Activated naive CD4-positive, alpha-beta T cell treated with anti-CD3 and anti-CD28 coated beads, Interleukin-2, amount 50 U/mL, for 72 hours (primary cell): ENCODE measurements around the gene SERPINE3. TPM values are rescaled to one million over a fixed set of nuclear protein-coding genes. Genes with fewer than 3 reads are reported as not detected.

Experiments
- ATAC-seq, 2 donors: fragments of 150-1000 bp; cut with Tn5 transposase; 2 replicates each; pipeline ENCODE4 v1.10.0; 2021; ENCODE audit warnings: mild to moderate bottlenecking in 2 of 2, moderate library complexity in 2 of 2
- DNase-seq, 2 donors: peaks; one replicate each; pipeline ENCODE4 v3.0.0; 2021 to 2022; ENCODE audit warnings: low spot score in 2 of 2
- H3K27ac Mint-ChIP-seq, 2 donors: one replicate each; pipeline ENCODE4 v1.8.0; 2022; ENCODE audit warnings: mild to moderate bottlenecking in 2 of 2, mixed read lengths in 2 of 2
- H3K36me3 Mint-ChIP-seq, 2 donors: one replicate each; pipeline ENCODE4 v1.8.0; 2022; ENCODE audit warnings: mixed read lengths in 2 of 2
- H3K9me3 Mint-ChIP-seq, 2 donors: one replicate each; pipeline ENCODE4 v1.8.0; 2022; ENCODE audit warnings: mixed read lengths in 2 of 2
- total RNA-seq, 2 donors: library from RNA; stranded (reverse); gene quantifications; one replicate each; pipeline ENCODE4 v1.2.3, GENCODE V29; 2022

SERPINE3 gene
- total RNA-seq, 2 donors from 2014 or later: not detected

DNA sequence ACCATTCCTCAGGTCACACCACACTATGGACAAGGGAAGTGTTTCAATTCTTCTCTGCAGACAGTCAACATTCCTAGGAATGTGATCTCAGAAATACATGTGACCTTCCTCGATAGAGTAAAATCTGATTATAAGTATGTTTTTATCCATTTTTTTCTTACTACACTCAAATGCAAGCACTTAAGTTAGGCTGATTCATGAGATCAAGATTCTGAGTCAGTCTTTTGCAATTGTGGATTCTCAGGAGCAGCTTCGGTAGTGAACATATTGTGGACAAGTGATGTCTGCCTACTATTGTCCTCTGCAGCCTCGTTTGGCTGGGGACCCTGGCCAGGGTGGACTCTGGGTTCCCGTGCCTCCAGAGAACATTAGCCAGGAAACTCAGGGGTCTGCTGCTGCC, 3.2 kb downstream of the SERPINE3 start:
- ATAC-seq (no peak), DNase-seq (no peak)
- no peaks in the 10 kb centered on the region for H3K36me3 Mint-ChIP-seq
- H3K27ac Mint-ChIP-seq: no peak overlapping the region
- H3K9me3 Mint-ChIP-seq: no peaks in the 10 kb centered on the region

DNA sequence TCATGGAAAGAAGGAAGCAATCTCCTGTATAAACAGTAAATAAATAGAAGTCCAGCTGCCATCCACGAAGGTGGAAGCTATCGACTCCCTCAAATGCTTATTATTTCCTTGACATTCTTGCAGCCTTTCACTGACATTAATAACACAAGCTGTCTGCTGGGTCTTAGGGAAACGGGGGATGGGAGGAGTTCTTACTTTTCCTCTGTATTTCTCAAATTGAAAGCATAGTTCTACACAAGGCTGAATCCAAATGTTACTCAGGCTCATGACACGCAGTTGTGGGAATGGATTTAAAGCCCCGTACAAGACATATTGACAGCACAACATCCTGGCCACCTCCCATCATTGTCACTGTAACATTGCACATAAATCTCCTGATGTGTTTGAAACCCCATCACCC, 4.0 kb downstream of the SERPINE3 start:
- DNase-seq: no peak
- no peak for ATAC-seq
- Mint-ChIP-seq H3K27ac (no peak overlapping the region), H3K36me3 (no peaks in the 10 kb centered on the region), H3K9me3 (no peaks in the 10 kb centered on the region)

DNA sequence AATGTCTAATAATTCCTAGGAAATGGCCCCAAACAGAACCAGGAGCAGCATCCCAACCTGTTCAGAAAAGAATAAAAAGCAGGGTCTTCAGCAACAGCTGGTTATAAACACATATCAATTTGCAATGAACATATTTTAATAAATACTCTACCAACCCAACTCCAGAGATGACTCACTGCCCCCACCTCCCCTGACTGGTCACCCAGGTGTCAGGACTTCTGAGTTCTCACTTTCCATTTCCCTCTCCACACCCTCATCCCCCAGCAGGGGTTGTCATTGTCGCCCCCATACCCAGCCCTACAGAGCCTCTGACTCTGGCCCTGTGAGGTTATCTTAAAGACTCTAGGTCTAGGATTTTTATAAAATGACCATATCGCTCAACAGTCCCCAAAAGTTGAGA, 6.9 kb downstream of the SERPINE3 start:
- ATAC-seq: no peak
- no peak for DNase-seq
- H3K27ac Mint-ChIP-seq: no peak overlapping the region
- no peaks in the 10 kb centered on the region for H3K9me3 Mint-ChIP-seq
- no peaks in the 10 kb centered on the region for H3K36me3 Mint-ChIP-seq

DNA sequence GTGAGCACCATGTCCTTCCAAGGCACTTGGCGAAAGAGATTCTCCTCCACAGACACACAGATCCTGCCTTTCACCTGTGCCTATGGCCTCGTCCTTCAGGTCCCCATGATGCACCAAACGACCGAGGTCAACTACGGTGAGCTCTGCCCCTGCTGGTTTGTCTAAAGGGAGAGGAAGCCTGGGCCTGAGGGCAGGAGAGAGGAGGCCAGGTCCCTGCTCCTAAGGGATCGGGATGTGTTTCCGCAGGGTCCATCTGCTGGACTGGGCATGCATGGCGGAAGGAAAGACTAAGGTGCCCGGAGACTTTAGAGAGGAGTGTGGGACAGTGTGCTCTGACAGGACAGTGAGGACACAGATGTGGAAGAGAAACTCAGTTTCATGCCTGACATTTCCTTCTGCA, 7.6 kb downstream of the SERPINE3 start:
- DNase-seq: no peak
- Mint-ChIP-seq H3K36me3 (no peaks in the 10 kb centered on the region), H3K27ac (no peak overlapping the region), H3K9me3 (no peaks in the 10 kb centered on the region)
- no peak for ATAC-seq

DNA sequence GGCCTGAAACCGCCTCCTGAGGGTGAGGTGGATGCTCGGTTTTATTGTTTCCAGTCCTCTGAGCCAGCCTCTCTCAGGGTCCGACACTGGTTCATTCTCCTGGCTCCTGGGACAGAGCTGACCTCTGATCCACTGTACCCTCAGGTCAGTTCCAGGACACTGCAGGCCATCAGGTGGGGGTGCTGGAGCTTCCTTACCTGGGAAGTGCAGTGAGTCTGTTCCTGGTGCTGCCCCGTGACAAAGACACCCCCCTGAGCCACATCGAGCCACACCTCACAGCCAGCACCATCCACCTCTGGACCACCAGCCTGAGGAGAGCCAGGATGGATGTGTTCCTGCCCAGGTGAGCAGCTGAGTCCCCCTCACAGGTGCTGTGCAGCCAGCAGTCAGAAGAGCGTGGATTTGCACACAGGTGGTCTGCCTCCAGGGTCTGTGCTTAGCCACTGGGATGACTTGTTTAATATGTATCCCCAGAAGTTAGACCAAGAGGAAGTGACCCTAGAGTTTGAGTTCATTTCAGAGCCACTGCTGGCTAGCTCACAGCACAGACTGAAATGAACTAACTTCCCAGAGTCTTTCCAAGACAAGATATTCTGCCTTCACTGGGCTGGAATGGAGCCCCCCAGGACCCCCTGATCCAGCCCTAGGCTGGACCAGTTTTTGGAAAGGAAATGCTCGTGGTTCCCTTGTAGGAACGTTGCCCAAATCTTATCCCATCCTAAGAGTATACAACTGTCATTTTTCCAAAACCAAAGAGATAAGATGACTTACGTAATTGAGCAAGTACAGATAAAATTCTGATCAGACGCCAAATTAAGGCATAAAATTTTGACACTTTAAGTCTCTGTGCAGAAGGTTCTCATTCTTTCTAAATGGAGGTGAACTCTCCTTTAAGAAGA, 8.8 kb downstream of the SERPINE3 start:
- DNase-seq (no peak), ATAC-seq (peak in 1 of 2 donors; percentile 26)
- H3K9me3 Mint-ChIP-seq: no peaks in the 10 kb centered on the region
- peak overlapping the region in 1 of 2 donors; percentile 34 for H3K27ac Mint-ChIP-seq
- H3K36me3 Mint-ChIP-seq: no peaks in the 10 kb centered on the region

DNA sequence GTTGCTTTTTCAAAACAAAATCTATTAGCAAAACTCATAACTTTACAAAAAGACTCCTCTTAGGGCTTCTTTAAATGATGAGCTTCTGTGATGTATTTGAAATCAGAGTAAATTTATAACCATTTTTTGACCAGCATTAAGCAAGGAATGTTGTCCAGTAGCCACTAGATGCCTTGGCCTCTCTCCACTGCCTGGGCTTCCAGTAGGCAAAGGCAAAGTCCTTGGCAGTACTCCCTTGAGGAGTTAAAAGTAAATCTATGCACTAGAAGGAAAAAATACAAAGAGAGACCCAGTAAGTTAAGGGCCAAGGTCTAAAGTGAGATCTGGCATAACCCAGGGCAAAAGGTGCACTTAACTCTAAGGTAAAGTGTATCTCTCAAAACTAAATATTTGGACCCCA, 9.5 kb downstream of the SERPINE3 start:
- Mint-ChIP-seq H3K27ac (peak overlapping the region in 1 of 2 donors; percentile 82), H3K36me3 (no peaks in the 10 kb centered on the region), H3K9me3 (no peaks in the 10 kb centered on the region)
- no peak for ATAC-seq
- no peak for DNase-seq

DNA sequence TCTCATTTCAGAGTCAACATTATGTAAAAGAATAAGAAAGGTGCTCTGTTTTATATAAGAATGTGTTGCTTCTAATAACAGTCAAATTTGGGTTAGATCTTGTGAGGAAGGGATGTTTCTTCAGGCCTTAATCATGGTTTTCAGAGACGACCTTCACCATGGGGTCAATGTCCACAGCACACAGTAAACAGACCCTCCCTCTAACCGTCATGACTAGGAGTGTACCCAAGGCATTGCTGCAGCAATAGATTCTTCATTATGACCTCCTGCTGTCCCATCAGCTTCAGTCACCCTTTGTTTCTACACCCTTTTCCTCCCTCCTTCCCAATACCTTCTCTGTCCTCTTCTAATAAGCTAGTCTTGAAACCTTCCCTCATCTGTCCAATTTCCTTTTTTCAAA, 15.7 kb downstream of the SERPINE3 start:
- DNase-seq (no peak), ATAC-seq (no peak)
- no peaks in the 10 kb centered on the region for H3K9me3 Mint-ChIP-seq
- H3K36me3 Mint-ChIP-seq: no peaks in the 10 kb centered on the region
- H3K27ac Mint-ChIP-seq: no peak overlapping the region

DNA sequence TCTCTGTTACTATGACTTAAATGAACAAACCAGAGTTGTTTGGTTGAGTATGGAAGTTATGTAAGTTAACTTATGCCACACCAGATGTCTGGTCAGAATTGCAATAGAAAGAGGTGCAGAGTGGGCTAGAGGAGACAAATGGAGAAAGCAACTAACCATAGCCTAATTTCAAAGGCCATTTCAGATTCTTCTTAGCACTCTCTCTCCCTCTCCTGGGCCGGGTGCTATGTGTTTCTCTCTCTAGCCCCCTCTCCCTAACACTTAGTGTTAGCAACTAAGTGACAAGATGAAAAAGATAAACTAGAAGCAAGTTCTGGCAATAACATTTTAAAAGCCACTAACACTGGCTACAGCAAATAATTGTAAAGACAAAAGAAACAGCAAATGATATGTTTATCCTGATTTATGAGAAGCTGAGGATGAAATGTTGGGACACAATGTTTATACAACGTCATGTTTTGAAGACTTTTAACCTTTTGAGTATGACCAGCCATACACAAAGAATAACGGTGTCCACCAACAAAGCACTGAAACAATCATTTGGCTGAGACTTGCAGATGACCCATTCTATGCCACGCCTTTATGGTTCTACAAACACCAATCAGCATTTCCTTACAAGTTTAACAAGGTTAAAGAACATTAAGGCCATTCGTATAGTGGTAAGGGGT, 18.6 kb downstream of the SERPINE3 start:
- Mint-ChIP-seq H3K27ac (no peak overlapping the region), H3K36me3 (peaks cover 0 to 7% of the 10 kb centered on the region in 2 donors), H3K9me3 (no peaks in the 10 kb centered on the region)
- ATAC-seq (no peak), DNase-seq (no peak)

DNA sequence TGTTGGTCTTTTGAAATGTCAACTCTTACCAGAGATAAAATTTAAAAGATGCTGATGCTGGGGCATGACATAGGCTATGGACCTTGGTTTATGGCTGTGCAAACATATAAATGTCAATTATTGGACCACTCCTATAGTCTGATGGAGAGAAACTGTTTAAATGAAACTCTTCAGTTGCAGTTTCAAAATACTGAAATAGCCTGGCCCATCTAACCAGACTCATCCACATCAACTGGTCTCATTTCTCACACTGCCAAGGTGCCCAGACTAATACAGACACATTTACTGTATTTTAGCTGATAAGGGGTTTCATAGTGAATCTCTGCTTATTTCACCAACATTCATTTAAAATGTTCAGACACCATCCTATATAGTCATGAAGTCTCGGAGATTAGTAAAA, 19.9 kb downstream of the SERPINE3 start:
- Mint-ChIP-seq H3K9me3 (no peaks in the 10 kb centered on the region), H3K36me3 (peaks cover 0 to 8% of the 10 kb centered on the region in 2 donors), H3K27ac (no peak overlapping the region)
- DNase-seq (no peak), ATAC-seq (no peak)

DNA sequence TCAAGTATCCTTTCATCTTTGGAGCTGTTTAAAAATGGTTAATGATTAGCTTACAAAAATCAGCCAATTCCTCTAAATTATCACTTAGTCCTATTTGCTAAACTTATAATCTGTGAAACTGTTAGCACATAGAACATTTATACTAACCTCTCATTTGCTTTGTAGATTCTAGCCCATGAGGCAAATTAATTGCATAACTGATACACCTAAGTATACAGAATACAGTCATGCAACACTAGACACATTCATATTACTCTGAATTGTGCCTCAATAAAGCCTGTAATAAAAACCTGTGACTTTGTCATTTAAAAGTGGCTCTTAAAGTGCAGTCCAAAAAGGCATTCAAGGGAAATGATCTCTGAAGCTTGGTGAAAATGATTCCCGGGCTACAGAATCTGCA, 21.0 kb downstream of the SERPINE3 start:
- DNase-seq: no peak
- H3K27ac Mint-ChIP-seq: no peak overlapping the region
- ATAC-seq: no peak
- H3K36me3 Mint-ChIP-seq: peaks cover 0 to 18% of the 10 kb centered on the region in 2 donors
- no peaks in the 10 kb centered on the region for H3K9me3 Mint-ChIP-seq

DNA sequence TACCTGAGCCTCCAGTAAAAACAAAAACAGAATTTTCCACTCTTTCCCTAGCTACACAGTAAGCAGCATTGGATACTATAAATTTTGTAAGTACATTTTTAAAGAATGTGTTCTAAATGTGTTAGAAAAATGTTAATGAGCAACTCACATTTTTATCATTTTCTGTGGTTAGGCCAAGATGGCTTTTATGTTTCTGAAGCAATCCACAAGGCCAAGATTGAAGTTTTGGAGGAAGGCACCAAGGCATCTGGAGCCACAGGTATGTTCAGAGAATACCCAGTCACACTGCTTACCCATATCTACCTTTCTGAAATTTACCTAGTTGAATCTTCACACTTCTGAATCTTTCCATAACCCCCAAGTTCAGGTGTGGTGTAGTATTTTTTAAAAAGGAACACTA, 21.6 kb downstream of the SERPINE3 start:
- Mint-ChIP-seq H3K27ac (no peak overlapping the region), H3K9me3 (no peaks in the 10 kb centered on the region), H3K36me3 (peaks cover 0 to 18% of the 10 kb centered on the region in 2 donors)
- ATAC-seq (no peak), DNase-seq (no peak)

DNA sequence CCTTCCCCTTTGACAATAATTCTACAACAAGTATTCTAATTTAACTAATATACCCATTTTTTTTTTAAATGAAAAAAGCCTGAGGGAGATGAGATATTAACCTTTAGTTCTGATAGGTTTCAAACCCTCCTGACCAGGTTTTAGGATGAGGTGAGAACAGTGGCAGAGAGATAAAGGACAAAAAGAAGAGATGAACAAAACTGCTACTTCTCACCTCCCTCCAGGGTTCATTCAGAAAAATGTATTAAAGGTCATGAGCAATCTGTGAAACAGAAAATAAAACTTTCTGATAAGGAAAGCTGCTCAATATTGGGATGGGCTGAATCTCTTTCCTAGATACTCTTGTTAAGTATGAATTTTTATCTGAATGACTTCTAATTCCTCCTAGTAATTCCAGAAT, 24.1 kb downstream of the SERPINE3 start:
- Mint-ChIP-seq H3K27ac (no peak overlapping the region), H3K9me3 (no peaks in the 10 kb centered on the region), H3K36me3 (peaks cover 0 to 18% of the 10 kb centered on the region in 2 donors)
- DNase-seq: no peak
- peak in 1 of 2 donors; percentile 43 for ATAC-seq

DNA sequence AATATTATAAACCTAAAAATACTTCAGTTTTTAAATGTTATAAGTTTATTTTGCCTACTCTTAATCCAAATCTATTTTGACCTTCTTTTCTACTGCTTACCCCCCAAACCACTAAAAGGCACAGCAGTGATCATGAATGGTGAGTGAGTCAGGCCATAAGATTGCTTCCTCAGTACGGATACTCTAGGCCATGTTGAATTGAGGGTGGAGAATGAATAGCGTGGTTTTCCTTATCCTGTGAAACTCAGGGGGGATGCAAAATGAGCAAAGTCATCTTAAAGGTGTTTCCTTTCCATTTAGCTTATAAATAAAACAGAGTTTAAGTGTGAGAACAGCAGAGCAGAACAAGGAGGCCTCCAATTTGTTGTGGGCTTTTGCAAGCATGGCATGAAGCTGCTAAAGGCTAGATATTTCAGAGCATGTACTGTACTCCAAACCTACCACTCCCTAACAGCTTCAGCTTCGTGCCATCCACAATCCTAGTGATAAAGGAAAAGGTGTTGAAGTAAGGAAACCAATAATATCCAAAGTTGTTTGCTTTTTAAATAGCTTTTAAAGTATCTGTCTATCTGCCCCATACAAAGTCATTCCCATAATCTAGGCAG, 25.0 kb downstream of the SERPINE3 start:
- Mint-ChIP-seq H3K27ac (no peak overlapping the region), H3K9me3 (no peaks in the 10 kb centered on the region), H3K36me3 (peaks cover 4 to 18% of the 10 kb centered on the region in 2 donors)
- DNase-seq: no peak
- ATAC-seq: peak; percentile 48 to 52

DNA sequence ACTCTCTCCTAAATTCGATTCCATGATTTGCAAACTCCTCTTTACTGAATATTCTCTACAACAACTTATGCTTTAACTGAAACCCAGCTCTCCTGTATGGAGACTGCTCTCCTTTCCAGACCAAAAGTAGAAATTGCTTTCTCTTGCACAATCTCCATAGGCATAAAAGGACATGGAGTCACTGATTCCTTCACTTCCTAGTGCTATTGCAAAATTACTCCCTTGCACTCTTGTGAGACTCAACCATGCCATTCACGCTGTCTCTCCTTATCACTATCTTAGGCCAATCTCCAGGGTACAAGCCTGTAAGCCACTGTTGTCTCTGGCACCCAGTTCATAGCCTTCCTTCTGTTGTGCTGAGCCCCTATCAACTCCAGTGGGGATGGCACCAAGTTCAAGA, 30.6 kb downstream of the SERPINE3 start:
- Mint-ChIP-seq H3K27ac (peak overlapping the region in 1 of 2 donors; percentile 9), H3K9me3 (no peaks in the 10 kb centered on the region), H3K36me3 (peaks cover 3 to 9% of the 10 kb centered on the region in 2 donors)
- no peak for DNase-seq
- ATAC-seq: no peak

DNA sequence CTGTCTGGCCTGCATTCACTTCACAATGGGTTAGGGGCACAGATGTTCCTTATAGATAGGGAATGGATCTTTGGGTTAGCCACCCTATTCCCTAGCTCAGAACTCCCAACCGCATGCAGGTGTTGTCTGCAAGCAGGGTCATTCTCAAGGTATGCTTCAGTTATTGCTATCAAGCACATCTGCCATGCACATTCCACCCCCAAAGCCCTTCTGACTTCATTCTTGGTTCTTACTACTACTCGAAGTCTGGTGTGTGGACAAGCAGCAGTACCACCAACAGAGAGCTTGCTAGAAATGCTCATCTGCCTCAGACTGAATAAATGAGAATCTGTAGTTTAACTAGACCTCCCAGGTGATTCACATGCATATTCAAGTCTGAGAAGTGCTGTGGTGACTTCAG, 31.3 kb downstream of the SERPINE3 start:
- no peak for ATAC-seq
- Mint-ChIP-seq H3K9me3 (no peaks in the 10 kb centered on the region), H3K27ac (no peak overlapping the region), H3K36me3 (peaks cover 0 to 9% of the 10 kb centered on the region in 2 donors)
- no peak for DNase-seq

DNA sequence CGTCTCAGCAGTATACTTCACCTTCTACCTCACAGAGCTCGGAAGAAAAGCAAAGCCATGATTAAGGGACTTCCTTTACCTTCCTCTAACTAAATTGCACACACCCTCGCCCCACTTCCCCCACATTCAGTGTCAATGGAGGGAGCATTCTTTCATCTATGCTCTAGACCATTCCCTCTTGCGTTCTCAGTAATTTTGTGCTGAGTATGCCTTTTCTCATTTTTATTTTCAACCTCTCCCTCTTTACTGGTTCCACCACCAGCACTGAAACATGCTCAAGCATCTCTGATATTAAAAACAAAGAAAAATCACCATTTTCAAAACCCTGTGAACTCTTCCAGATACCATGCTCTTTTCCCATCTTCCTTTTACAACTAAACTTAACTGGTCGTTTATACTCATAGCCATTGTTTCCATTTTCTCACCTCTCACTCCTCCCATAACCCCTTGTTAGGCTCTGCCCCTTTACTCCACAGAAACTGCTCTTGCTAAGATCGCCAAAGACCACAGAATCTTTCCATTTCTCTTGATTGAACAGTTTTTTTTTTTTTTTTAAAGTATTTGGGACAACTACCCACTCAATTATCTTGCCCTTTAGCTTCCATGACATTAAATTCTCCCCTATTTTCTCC, 32.4 kb downstream of the SERPINE3 start:
- no peaks in the 10 kb centered on the region for H3K9me3 Mint-ChIP-seq
- DNase-seq (no peak), ATAC-seq (no peak)
- peaks cover 0 to 9% of the 10 kb centered on the region in 2 donors for H3K36me3 Mint-ChIP-seq
- H3K27ac Mint-ChIP-seq: no peak overlapping the region

DNA sequence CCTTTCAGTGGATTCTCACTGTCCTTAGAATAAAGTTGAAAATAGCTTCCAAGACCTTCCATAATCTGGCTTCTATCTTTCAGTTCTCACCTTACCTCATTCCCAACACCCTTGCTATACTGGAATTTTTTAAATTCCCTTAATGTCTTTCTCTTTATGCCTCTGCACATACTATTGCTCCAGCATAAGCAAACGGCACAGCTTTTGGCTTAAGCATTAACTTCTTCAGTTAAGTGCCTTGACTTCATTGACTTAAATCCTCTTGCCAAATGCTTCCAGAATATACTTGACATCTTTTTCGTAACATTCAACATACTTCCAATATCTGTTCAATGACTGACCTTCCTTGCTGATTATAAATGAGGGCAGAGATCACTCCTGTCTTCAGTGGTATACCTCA, 34.0 kb downstream of the SERPINE3 start:
- Mint-ChIP-seq H3K36me3 (peaks cover 8 to 9% of the 10 kb centered on the region in 2 donors), H3K9me3 (no peaks in the 10 kb centered on the region), H3K27ac (no peak overlapping the region)
- DNase-seq (no peak), ATAC-seq (no peak)
